GM12875 (cell line): Measurements from ENCODE around the gene PRDX2.

ENCODE experiments used
- H3K4me3 ChIP-seq: one replicate; pipeline ENCODE4 v1.5.1; 2011; ENCODE audit warnings: low read depth, low read length, control low read depth
- CTCF ChIP-seq: IDR thresholded peaks from 2 replicates; pipeline ENCODE4 v1.5.1; 2011; ENCODE audit warnings: low read depth, mild to moderate bottlenecking, control low read depth, inconsistent platforms, low read length, moderate library complexity, borderline replicate concordance; ENCODE audit not compliant: insufficient read depth

Gene PRDX2

DNA sequence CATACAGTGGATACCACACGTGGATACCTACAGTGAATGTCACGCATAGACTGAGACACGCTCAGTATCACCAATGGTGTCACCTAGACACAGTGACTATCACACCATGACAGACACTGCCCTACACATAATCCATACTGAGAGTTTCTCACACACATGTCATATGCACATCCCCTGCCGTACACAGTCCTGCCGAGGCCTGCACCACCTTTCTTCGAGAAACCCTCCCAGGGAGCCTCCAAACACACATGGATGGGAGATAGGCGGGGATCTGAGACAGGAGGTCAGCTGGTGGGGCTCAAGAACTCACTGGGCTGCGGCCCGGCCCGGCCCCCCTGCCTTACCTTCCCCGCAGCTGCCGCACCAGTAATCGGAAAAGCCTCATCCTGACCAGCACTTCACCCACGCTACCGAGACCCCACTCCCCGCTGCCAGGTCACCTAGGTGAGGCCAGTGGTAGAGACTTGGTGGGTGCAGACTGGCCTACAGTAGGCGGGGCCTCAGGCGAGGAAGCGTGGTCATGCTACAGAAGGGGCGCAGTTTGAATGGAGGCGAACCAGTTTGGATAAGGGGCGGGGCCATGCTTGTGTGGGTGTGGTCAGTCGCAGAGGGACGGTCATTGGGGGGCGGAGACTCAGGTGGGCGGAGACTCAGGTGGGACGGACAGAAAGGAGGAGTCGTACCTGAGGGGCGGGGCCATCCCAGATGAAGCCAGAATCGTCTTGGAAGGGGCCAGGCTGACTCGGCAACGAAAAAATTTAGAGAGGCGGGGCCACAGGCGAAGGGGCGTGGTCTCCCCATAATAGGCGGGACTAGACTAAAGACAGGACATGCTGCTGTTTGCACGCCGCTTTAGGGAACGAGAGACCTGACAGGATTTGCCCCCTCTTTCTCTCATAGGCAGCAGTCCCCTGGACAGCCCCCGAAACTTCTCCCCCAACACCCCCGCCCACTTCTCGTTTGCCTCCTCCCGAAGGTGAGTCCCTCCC lies 38.8 kb upstream of the PRDX2 start:
- TF ChIP-seq CTCF, result no peak
- no peak overlapping the region for H3K4me3 ChIP-seq

DNA sequence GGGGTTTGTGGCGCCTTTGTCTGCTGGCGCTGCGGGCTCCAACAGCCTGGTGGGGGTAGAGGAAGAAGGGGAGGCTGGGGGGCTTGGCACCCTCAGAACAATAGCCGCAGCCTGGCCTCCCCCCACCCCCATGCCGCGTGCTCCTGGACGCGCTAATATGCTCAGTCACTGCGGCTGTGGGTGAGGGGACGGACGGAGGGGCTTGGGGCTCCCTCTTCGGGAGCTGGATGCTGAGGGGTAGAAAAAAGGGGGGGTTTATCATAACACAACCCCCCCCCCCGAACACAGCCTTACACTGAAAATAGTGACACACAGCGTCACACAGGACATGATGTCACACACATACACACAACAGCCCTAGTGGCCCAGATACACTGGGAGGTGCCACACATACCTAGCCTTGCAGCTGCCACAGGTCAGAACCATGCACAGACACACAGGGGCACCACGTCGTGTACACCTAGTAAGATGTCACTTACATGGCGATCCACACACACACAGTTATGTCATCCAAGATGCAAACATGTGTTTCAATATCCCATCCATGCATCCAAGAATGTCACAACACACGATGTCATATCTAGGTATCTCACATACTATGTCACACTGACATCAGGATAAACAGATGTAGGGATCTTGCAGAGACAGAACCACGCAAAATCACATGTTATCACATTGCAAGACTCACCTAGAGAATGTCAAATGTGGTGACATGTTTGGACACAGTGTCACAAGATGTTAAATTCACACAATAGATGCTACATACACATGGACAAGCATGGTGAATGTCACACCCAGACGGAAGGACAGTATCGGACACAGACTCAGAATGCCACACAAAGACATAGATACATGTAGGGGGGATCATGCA lies 37.5 kb upstream of the PRDX2 start:
- H3K4me3 ChIP-seq, result no peak overlapping the region
- no peak for TF ChIP-seq CTCF

- peak; percentile 71 for TF ChIP-seq CTCF
- H3K4me3 ChIP-seq, result no peak within 1 kb of the TSS
These were observed 36.7 kb upstream of the PRDX2 start, which contains the start of gene MAST1 for GRCh38 chr19:12838182-12838885. MAST1 (plus strand) TSS chr19:12838515; CDS start chr19:12838573, 58 bp downstream.

DNA sequence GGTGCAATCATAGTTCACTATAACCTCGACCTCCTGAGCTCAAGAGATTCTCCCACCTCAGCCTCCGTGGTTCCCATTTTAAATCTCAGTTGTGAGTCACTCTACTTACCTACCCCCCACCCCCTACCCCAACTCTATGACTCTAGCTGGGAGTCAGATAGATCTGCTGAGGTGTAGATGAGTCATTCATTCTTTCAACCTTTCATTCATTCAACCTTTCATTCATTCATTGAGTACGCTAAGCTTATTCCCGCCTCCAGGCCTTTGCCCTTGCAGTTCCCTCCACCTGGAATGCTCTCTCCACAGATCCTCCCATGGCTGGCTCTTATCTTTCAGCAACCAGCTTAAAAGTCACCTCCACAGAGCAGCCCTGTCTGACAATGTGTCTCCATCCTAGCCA lies 35.6 kb upstream of the PRDX2 start:
- no peak for TF ChIP-seq CTCF
- H3K4me3 ChIP-seq, result no peak overlapping the region

GRCh38 chr19:12836529-12836863 lies 34.9 kb upstream of the PRDX2 start:
- no peak for TF ChIP-seq CTCF
- H3K4me3 ChIP-seq, result no peak overlapping the region

- no peak overlapping the region for H3K4me3 ChIP-seq
- TF ChIP-seq CTCF, result no peak
These were observed 33.6 kb upstream of the PRDX2 start for GRCh38 chr19:12834976-12835757.
